RWPE2 (cell line): ENCODE results near the gene RGPD8.

Experiments used
- ATAC-seq: fragments of 200-7000 bp; cut with Tn5 transposase; 3 replicates; pipeline ENCODE4 v1.9.1; 2021; ENCODE audit warnings: low read depth
- DNase-seq: peaks from one replicate; pipeline ENCODE4 v3.0.0-alpha.2; 2020; ENCODE audit warnings: low spot score
- H3K27ac ChIP-seq: fragments of 450-650 bp; 2 replicates; pipeline ENCODE4 v1.5.1; 2017; ENCODE audit warnings: mild to moderate bottlenecking; ENCODE audit not compliant: poor library complexity, severe bottlenecking
- H3K27me3 ChIP-seq: fragments of 250-450 bp; sonication (Bioruptor Pico); 2 replicates; pipeline ENCODE4 v1.5.1; 2021; ENCODE audit warnings: mild to moderate bottlenecking, moderate library complexity; ENCODE audit not compliant: insufficient read depth, poor library complexity, severe bottlenecking
- H3K36me3 ChIP-seq: fragments of 250-450 bp; sonication (Bioruptor Pico); 2 replicates; pipeline ENCODE4 v1.5.1; 2020; ENCODE audit warnings: low read depth, mild to moderate bottlenecking, moderate library complexity
- H3K4me1 ChIP-seq: fragments of 250-450 bp; sonication (Bioruptor Pico); 2 replicates; pipeline ENCODE4 v1.5.1; 2021; ENCODE audit warnings: mild to moderate bottlenecking, moderate library complexity; ENCODE audit not compliant: insufficient read depth, poor library complexity, severe bottlenecking
- H3K4me3 ChIP-seq: fragments of 250-450 bp; sonication (Bioruptor Pico); 2 replicates; pipeline ENCODE4 v1.5.1; 2021; ENCODE audit warnings: mild to moderate bottlenecking, moderate library complexity; ENCODE audit not compliant: severe bottlenecking
- H3K9me3 ChIP-seq: fragments of 250-450 bp; sonication (Bioruptor Pico); 2 replicates; pipeline ENCODE4 v1.5.1; 2021; ENCODE audit warnings: mild to moderate bottlenecking, moderate library complexity; ENCODE audit not compliant: severe bottlenecking
- TF ChIP-seq, protein P1 (sequence below): fragments of 450-650 bp; IDR thresholded peaks from one replicate; pipeline ENCODE4 v1.5.1; 2017; ENCODE audit warnings: mild to moderate bottlenecking, moderate library complexity; ENCODE audit not compliant: poor library complexity, severe bottlenecking

RGPD8 gene

DNA sequence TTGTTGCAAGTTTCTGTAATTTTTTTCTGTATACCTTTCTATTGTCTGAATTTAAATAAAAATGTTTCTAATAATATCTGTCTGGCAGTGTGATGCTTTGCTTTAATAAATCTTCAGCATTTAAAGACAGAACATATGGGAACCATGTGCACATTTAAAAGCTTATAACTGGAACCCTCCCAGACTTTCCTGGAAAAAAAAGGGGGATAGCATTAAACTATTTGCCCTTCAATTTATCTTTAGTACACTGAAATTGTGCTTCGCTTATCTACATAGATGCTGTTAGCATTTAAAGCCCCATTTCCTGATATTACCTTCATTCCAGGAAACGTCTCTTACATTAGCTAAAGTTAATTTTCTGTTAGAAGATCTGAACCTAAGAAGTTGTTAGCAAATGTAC is 93.5 kb downstream of the RGPD8 start:
- no peaks in the 10 kb centered on the region for H3K27me3 ChIP-seq
- H3K4me3 ChIP-seq: no peak overlapping the region
- H3K4me1 ChIP-seq: peaks cover 18% of the 10 kb centered on the region
- ATAC-seq (no peak), DNase-seq (no peak)
- H3K9me3 ChIP-seq: no peaks in the 10 kb centered on the region
- TF ChIP-seq, protein P1, sequence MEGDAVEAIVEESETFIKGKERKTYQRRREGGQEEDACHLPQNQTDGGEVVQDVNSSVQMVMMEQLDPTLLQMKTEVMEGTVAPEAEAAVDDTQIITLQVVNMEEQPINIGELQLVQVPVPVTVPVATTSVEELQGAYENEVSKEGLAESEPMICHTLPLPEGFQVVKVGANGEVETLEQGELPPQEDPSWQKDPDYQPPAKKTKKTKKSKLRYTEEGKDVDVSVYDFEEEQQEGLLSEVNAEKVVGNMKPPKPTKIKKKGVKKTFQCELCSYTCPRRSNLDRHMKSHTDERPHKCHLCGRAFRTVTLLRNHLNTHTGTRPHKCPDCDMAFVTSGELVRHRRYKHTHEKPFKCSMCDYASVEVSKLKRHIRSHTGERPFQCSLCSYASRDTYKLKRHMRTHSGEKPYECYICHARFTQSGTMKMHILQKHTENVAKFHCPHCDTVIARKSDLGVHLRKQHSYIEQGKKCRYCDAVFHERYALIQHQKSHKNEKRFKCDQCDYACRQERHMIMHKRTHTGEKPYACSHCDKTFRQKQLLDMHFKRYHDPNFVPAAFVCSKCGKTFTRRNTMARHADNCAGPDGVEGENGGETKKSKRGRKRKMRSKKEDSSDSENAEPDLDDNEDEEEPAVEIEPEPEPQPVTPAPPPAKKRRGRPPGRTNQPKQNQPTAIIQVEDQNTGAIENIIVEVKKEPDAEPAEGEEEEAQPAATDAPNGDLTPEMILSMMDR: no peak
- no peaks in the 10 kb centered on the region for H3K36me3 ChIP-seq
- peak overlapping the region; percentile 51 for H3K27ac ChIP-seq

DNA sequence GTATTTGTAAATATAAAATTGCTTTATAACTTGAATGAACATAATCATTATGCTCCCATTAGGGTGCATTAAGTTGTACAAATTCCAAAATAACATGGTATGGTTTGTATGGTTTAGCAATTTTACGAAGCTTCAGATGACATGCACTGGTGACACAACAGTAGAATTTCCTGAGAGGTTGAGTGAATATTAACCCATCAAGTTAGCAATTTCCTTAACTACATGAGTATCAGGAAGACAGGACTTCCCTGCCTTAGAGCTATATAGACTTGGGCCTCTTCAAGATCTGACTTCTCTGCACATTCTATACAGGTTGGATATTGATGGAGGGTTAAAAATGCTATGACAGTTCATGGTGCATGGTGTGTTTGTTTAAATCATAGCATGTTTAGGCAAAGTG is 97.8 kb downstream of the RGPD8 start:
- H3K4me3 ChIP-seq: no peak overlapping the region
- ATAC-seq: no peak
- H3K36me3 ChIP-seq: no peaks in the 10 kb centered on the region
- no peaks in the 10 kb centered on the region for H3K27me3 ChIP-seq
- peaks cover 10% of the 10 kb centered on the region for H3K4me1 ChIP-seq
- H3K27ac ChIP-seq: no peak overlapping the region
- DNase-seq: no peak
- TF ChIP-seq, protein P1: no peak
- no peaks in the 10 kb centered on the region for H3K9me3 ChIP-seq

GRCh38 chr2:112332123-112332696 is 101.2 kb downstream of the RGPD8 start:
- no peaks in the 10 kb centered on the region for H3K27me3 ChIP-seq
- TF ChIP-seq, protein P1: no peak
- peaks cover 3% of the 10 kb centered on the region for H3K9me3 ChIP-seq
- DNase-seq: no peak
- no peak for ATAC-seq
- H3K36me3 ChIP-seq: peaks cover 5% of the 10 kb centered on the region; the same call in 1 of the 2 replicates
- no peaks in the 10 kb centered on the region for H3K4me1 ChIP-seq
- H3K4me3 ChIP-seq: no peak overlapping the region
- H3K27ac ChIP-seq: no peak overlapping the region

DNA sequence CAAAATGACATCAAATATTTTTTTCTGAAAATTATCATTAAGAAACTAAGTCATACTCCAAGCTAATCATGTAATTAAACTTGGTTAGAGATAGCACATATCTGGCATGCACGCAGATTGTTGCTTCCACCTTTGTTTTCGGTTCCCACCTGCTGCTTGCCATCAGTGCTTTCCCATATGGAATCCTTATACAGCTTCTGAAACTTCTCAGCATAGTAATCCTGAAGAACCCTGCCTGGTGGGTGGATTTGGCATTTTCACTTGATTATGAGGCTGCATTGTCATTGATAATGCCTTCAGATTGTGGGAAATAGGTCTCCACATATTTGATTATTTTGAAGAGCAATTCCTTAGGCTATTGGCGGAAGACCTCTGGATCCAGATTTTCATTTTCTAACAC is 110.5 kb downstream of the RGPD8 start:
- H3K4me3 ChIP-seq: no peak overlapping the region
- H3K27ac ChIP-seq: no peak overlapping the region
- ATAC-seq: no peak
- no peaks in the 10 kb centered on the region for H3K4me1 ChIP-seq
- no peaks in the 10 kb centered on the region for H3K27me3 ChIP-seq
- no peaks in the 10 kb centered on the region for H3K36me3 ChIP-seq
- DNase-seq: no peak
- H3K9me3 ChIP-seq: no peaks in the 10 kb centered on the region
- TF ChIP-seq, protein P1: no peak
